ENCODE data around the gene HTATSF1.

HTATSF1 gene

GRCh38 chrX:136496186-136496763 lies 1.1 kb upstream of the HTATSF1 start:
- DNase-seq (ENCODE audit: low read depth) = no peak

GRCh38 chrX:136496764-136497555 lies 432 bp upstream of the HTATSF1 start:
- DNase-seq (ENCODE audit: low read depth) = peak; percentile 88

DNA sequence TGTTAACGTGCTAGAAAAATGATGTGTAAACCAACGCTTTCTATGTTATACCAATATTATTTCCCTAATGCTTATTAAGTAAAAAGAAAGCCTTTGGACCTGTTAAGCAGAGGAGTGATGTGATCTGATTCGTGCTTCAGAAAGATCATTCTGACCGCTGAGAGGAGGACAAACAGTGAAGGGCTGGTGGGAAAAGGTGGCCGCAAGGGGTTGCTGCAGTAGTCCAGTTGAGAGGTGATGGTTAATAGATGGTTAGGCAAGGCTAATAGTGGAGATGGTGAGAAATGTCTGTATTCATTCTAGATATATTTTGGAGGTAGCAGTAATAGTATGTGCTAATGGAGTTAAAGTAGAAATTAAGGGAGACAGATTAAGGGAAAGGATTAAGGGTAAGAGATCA lies 21.7 kb downstream of the HTATSF1 start:
- no peak for DNase-seq (ENCODE audit: low read depth)

GRCh38 chrX:136523770-136524169 lies 26.4 kb downstream of the HTATSF1 start:
- no peak for DNase-seq (ENCODE audit: low read depth)

- peak; percentile 82 for DNase-seq (ENCODE audit: low read depth)
Measured at GRCh38 chrX:136525738-136526606, 28.6 kb downstream of the HTATSF1 start.

GRCh38 chrX:136528645-136529315 lies 31.4 kb downstream of the HTATSF1 start:
- peak; percentile 8 for DNase-seq (ENCODE audit: low read depth)

GRCh38 chrX:136529795-136530194 lies 32.4 kb downstream of the HTATSF1 start:
- peak; percentile 0 for DNase-seq (ENCODE audit: low read depth)

- no peak for DNase-seq (ENCODE audit: low read depth)
Measured at GRCh38 chrX:136531951-136532350, 34.6 kb downstream of the HTATSF1 start, which contains the start of gene VGLL1. VGLL1 (plus strand) TSS chrX:136532215; CDS start chrX:136536021, 3,806 bp downstream.

DNA sequence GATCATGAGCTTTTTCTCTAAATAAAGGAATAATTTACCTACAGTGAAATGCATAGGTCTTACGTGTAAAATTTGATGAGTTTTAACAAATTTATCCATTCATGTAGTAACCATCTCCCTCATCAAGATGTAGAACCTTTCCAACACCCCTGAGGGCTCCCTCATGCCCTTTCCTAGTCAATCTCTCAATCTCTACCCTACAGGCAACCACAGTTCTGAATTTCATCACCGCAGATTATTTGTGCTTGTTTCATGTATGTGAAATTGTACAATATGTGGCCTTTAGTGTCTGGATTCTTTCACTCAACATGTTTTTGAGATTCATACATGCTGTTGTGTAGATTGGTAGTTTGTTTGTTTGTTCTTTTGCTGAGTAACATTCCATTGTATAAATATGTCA lies 36.7 kb downstream of the HTATSF1 start:
- DNase-seq (ENCODE audit: low read depth) = no peak

GRCh38 chrX:136538811-136539210 lies 41.4 kb downstream of the HTATSF1 start:
- no peak for DNase-seq (ENCODE audit: low read depth)

DNA sequence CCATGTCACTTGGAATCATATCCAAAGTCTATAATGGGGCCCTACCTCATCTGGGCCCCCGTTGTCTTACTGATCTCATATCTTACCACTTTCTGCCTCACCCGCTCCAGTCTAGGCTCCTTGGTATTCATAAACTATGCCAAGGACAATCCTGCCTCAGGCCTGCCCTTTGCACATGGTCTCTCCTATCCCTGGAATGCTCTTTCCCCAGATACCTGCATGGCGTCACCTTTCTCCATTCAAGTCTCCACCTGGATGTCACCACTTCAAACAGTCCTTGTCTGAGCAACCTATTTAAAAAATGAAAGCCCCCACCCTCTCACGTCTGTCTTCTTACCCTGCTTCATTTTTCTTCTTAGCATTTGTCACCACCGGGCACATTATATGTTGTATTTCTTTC lies 42.8 kb downstream of the HTATSF1 start:
- DNase-seq (ENCODE audit: low read depth) = no peak

DNA sequence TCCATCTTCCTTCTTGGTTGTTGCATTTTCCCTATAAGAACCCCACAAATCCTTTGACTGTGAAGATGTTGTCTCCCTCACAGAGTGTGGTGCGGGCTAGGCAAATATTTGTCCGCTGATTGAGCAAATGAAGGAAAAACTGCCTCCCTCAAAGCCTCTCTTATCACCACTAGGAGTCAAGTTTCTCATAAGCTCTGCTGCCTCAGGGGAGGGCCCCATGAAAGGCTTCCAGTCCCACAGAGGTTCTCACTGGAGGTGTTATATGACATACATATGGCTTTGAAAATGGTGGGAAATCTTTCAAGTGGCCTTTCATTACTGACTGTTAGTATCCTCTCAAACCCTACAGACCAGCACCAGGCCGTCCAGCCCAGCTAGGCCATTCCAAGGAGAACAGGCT lies 43.9 kb downstream of the HTATSF1 start:
- no peak for DNase-seq (ENCODE audit: low read depth)

DNA sequence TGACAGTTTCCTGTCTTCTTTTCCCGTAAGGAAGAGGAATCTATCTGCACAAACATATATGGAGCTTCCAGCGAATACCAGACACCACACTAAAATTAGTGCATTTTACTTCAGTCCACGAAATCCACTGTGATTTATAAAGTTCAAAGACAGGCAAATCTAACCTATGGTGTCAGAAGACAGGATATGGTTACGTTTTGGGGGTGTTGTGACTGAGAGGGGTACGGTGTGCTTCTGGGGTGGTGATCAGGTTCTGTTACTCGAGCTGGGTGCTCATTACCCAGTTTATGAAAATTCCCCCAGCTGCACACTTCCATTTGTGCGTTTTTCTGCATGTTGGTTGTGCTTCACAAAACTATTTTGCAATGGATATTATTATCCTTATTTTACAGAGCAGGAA lies 44.9 kb downstream of the HTATSF1 start:
- DNase-seq (ENCODE audit: low read depth) = no peak

DNA sequence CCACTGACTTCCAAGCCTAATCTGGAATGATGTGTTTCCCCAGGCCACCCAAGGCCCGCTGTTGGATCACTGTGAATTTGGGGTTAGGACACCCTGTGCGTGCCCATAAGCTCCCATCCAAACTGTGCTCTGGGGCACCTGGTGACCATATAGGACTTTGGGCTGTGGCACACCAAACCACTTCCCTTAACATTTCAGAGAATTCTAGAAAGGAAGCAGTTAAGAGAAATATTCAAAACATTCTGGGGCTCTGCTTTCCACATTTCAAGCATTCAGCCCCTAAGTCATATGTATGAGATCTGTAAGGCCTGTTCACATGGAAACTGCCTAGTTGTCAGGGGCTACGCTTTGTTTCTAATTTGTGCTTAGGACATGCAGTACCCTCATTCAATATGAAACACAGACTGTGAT lies 49.0 kb downstream of the HTATSF1 start:
- DNase-seq (ENCODE audit: low read depth) = no peak

DNA sequence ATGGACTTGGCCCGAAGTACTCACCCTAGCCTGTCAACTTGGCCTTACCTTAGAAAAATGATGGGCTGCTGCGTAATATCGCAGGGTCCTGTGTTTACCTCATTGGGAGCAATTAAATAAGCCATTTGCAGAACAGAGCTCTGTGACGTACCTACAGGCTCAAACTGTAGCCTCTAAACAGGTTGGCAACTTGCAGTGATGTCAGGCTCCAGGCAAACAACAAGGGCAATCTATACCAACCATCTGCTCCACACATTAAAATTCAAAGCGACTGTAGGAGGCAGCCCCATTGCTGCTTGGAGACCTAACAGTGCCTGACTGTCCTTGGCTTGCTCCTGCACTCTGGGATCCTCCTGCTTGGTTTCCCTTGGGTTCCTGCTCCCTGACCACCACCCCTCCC lies 51.8 kb downstream of the HTATSF1 start:
- DNase-seq (ENCODE audit: low read depth) = no peak

- no peak for DNase-seq (ENCODE audit: low read depth)
Measured at GRCh38 chrX:136551410-136551809, 54.0 kb downstream of the HTATSF1 start.

- DNase-seq (ENCODE audit: low read depth) = no peak
Measured at GRCh38 chrX:136555694-136556093, 58.3 kb downstream of the HTATSF1 start.
